ENCODE data around the gene BDKRB2. TPM values are rescaled to one million over a fixed set of nuclear protein-coding genes. Genes with fewer than 3 reads are reported as not detected.

BDKRB2 gene
- total and polyA plus RNA-seq, 10 donors = 0.02 to 0.57 (median 0.13) TPM; not detected in 3

- TF ChIP-seq CTCF (IDR thresholded peaks at IDR 0.05 in 8 of 11, conservative IDR thresholded peaks at IDR 0.05 in 3 of 11) = no peak
- TF ChIP-seq POLR2AphosphoS5 (IDR thresholded peaks at IDR 0.05) = no peak
- no peak for TF ChIP-seq POLR2A (IDR thresholded peaks at IDR 0.05)
- no peak overlapping the region for H3K27ac ChIP-seq
- no peaks in the 10 kb centered on the region for H3K36me3 ChIP-seq
- peaks cover 0 to 36% (median 0%) of the 10 kb centered on the region in 7 donors for H3K27me3 ChIP-seq (replicated peaks in 1 of 7)
- no peak for DNase-seq
- intact Hi-C loops (cut with DNase I; ENCODE audit: low total_unique reads) = no loop called here
- H3K9me3 ChIP-seq = no peaks in the 10 kb centered on the region
- H3K4me3 ChIP-seq = no peak overlapping the region
- WGBS, 5 donors = 77 to 89% (median 83%) methylated on average over 17 of the region's 17 CpGs
- no peaks in the 10 kb centered on the region for H3K4me1 ChIP-seq
Measured at GRCh38 chr14:96181186-96182056, 23.2 kb upstream of the BDKRB2 start.

GRCh38 chr14:96182546-96182945 lies 22.1 kb upstream of the BDKRB2 start:
- intact Hi-C loops (cut with DNase I; ENCODE audit: low total_unique reads) = no loop called here
- DNase-seq = no peak
- 54 to 71% (median 64%) methylated on average over 4 of the region's 4 CpGs for WGBS, 5 donors

GRCh38 chr14:96184737-96185136 lies 19.9 kb upstream of the BDKRB2 start:
- DNase-seq = no peak
- intact Hi-C loops (cut with DNase I; ENCODE audit: low total_unique reads) = no loop called here
- Histone ChIP-seq H3K27ac (no peak overlapping the region), H3K36me3 (no peaks in the 10 kb centered on the region), H3K9me3 (no peaks in the 10 kb centered on the region), H3K4me3 (no peak overlapping the region), H3K4me1 (no peaks in the 10 kb centered on the region), H3K27me3 (replicated peaks in 1 of 7) (peaks cover 0 to 22% (median 0%) of the 10 kb centered on the region in 7 donors)
- 67 to 85% (median 80%) methylated on average over 9 of the region's 9 CpGs for whole genome bisulfite sequencing, 5 donors
- TF ChIP-seq POLR2A (IDR thresholded peaks at IDR 0.05) (no peak), POLR2AphosphoS5 (IDR thresholded peaks at IDR 0.05) (no peak), CTCF (IDR thresholded peaks at IDR 0.05 in 8 of 11, conservative IDR thresholded peaks at IDR 0.05 in 3 of 11) (no peak)

More at GRCh38 chr14:96182546-96182945, 22.1 kb upstream of the BDKRB2 start:
- Histone ChIP-seq H3K9me3 (no peaks in the 10 kb centered on the region), H3K27me3 (replicated peaks in 1 of 7) (peaks cover 0 to 29% (median 0%) of the 10 kb centered on the region in 7 donors), H3K4me1 (no peaks in the 10 kb centered on the region), H3K4me3 (no peak overlapping the region), H3K36me3 (no peaks in the 10 kb centered on the region), H3K27ac (no peak overlapping the region)
- TF ChIP-seq POLR2A (IDR thresholded peaks at IDR 0.05) (no peak), CTCF (IDR thresholded peaks at IDR 0.05 in 8 of 11, conservative IDR thresholded peaks at IDR 0.05 in 3 of 11) (no peak)

- no peaks in the 10 kb centered on the region for H3K36me3 ChIP-seq
- no peak for DNase-seq
- TF ChIP-seq POLR2A (IDR thresholded peaks at IDR 0.05) (no peak), CTCF (IDR thresholded peaks at IDR 0.05 in 8 of 11, conservative IDR thresholded peaks at IDR 0.05 in 3 of 11) (no peak), POLR2AphosphoS5 (IDR thresholded peaks at IDR 0.05) (no peak)
- intact Hi-C loops (cut with DNase I; ENCODE audit: low total_unique reads) = no loop called here
- no peak overlapping the region for H3K4me3 ChIP-seq
- H3K4me1 ChIP-seq = no peaks in the 10 kb centered on the region
- no peaks in the 10 kb centered on the region for H3K9me3 ChIP-seq
- WGBS, 5 donors = 64 to 70% (median 67%) methylated on average over 8 to 9 of the region's 9 CpGs
- peaks cover 0 to 19% (median 0%) of the 10 kb centered on the region in 7 donors for H3K27me3 ChIP-seq (replicated peaks in 1 of 7)
- no peak overlapping the region for H3K27ac ChIP-seq
Measured at GRCh38 chr14:96187216-96188031, 17.2 kb upstream of the BDKRB2 start.

All from spleen (tissue), 11 donors.